DOHH2 (cell line): ENCODE data around the gene STUM.

ENCODE experiments used
- EZH2phosphoT487 ChIP-seq: fragments of 200-600 bp; sonication (generic); IDR thresholded peaks from 2 replicates; pipeline ENCODE4 v1.6.1; 2017; ENCODE audit warnings: borderline replicate concordance, mild to moderate bottlenecking, antibody characterized with exemption, low read length, moderate library complexity, mixed read lengths
- TF ChIP-seq, protein P1 (sequence below): fragments of 200-600 bp; sonication (generic); IDR thresholded peaks from one replicate; pipeline ENCODE4 v1.5.1; 2014; ENCODE audit warnings: antibody characterized with exemption, mild to moderate bottlenecking, low read depth, low read length; ENCODE audit not compliant: poor library complexity, severe bottlenecking

DNA sequence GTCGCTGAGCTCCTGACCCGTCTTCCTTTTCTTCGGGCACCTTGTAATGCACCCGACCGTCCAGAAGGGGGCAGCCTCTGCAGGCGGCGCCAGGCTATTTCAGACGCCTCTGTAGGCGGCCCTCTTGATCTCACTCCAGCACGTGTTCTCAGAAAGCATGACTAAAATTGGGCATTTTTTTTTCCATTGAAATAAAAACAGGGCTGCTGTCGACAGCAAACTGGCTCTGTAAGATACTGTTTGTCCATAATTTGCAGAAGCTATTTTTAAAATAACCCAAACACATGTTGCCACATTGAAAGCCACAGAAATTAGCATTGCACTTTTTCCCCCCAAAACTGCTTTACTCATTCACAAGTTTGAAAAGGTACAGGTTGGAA is 78.0 kb downstream of the STUM start:
- no peak for TF ChIP-seq EZH2phosphoT487
- TF ChIP-seq, protein P1, sequence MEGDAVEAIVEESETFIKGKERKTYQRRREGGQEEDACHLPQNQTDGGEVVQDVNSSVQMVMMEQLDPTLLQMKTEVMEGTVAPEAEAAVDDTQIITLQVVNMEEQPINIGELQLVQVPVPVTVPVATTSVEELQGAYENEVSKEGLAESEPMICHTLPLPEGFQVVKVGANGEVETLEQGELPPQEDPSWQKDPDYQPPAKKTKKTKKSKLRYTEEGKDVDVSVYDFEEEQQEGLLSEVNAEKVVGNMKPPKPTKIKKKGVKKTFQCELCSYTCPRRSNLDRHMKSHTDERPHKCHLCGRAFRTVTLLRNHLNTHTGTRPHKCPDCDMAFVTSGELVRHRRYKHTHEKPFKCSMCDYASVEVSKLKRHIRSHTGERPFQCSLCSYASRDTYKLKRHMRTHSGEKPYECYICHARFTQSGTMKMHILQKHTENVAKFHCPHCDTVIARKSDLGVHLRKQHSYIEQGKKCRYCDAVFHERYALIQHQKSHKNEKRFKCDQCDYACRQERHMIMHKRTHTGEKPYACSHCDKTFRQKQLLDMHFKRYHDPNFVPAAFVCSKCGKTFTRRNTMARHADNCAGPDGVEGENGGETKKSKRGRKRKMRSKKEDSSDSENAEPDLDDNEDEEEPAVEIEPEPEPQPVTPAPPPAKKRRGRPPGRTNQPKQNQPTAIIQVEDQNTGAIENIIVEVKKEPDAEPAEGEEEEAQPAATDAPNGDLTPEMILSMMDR, result peak; percentile 97
